HG02623 (cell line): ENCODE results near the gene KDM4B.
"Not testable (repeated sequence)": the region's sequence is repeated elsewhere in the genome, so short reads cannot be mapped to it uniquely, and the experiment has no call there.

Experiments
- ATAC-seq: cut with Tn5 transposase; IDR thresholded peaks from one replicate; pipeline ENCODE4 v1.9.1; 2021; ENCODE audit warnings: moderate library complexity; ENCODE audit not compliant: unreplicated experiment

The KDM4B gene

GRCh38 chr19:5193192-5193591 lies 224.3 kb downstream of the KDM4B start:
- no peak for ATAC-seq

GRCh38 chr19:5194641-5195040 lies 225.7 kb downstream of the KDM4B start:
- no peak for ATAC-seq

- not testable (repeated sequence) for ATAC-seq
These were observed 226.7 kb downstream of the KDM4B start for GRCh38 chr19:5195587-5195986.

DNA sequence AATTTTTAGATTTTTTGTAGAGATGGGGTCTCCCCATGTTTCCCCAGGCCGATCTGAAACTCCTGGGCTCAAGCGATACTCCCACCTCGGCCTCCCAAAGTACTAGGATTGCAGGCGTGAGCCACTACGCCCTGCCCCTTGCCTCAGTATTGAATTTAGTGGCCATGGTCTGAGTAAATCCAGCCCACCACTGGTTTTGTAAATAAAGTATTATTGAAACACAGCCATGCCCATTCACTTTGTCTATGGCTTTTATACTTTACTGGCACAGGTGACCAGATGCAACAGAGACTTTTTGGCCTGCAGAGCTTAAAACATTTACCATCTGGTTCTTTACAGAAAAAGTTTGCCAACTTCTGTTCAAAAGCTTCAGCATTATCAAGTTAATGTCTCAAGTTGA lies 227.9 kb downstream of the KDM4B start:
- ATAC-seq: no peak

DNA sequence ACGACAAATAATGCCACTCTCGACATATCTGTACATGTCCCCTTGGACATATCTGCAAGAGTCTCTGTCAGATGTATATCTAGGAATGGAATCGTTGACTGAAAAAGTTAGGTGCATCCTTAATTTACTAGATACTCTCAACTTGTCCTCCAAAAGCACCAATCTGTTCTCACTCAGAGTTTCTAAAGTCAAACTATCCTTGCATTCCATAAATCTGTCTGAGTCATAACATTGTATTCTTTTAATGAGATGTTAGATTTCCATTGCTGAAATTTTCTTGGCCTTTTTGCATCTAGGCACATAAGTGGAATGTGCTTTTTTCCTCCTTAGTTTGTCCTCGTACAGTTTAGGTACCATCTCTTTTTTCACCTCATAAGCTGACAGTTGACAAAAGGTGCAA lies 231.9 kb downstream of the KDM4B start:
- no peak for ATAC-seq

GRCh38 chr19:5202553-5202952 lies 233.6 kb downstream of the KDM4B start:
- ATAC-seq: no peak
